HL-60 (cell line): Measurements from ENCODE around the gene FGG.

Experiments
- TF ChIP-seq, protein P1 (sequence below): IDR thresholded peaks from one replicate; pipeline ENCODE4 v1.5.1; 2011; ENCODE audit warnings: low read length, control low read depth, inconsistent platforms; ENCODE audit not compliant: insufficient read depth
- TF ChIP-seq, protein P2 (sequence below): IDR thresholded peaks from 2 replicates; pipeline ENCODE4 v1.6.1; 2012; ENCODE audit warnings: low read depth; ENCODE audit not compliant: insufficient replicate concordance

DNA sequence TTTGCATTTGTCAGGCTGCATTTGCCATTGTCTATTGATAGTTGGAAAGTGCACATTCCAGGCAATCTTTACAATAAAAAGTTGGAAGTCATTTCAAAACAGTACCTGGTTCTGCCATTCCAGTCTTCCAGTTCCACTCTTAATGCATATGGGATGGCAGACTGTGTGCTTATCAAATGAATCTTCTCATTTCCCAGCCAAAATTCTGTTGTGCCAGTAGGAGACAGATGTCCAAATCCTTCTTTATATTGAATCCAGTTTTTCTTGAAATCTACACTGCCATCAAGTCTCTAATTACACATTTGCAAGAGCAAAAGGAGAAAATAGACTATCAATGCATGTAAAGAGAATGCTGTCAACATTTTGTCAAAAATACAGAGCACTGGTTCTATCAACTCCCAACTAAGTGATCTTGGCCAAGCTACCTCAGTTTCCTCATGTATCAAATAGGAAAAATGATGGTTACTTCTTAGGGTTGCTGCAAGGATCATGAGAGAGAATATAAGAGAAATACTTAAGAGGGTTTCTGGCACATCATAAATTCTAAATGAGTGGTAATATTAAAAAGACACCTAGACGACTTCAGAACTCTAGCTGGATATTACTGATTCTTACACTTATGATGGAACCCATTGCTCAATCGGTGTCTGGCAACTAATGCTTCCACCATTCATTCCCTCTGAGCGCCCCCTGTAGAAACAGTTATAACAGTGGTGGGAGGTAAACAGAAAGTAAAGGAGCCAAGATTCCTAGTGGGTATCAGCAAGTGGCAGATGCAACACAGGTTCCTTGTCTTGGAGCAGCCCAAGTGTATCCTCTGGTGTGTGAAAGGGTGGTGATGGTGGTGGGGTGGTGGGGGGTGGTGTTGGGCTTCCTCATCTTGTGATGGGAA, 3.8 kb downstream of the FGG start:
- TF ChIP-seq, protein P1, sequence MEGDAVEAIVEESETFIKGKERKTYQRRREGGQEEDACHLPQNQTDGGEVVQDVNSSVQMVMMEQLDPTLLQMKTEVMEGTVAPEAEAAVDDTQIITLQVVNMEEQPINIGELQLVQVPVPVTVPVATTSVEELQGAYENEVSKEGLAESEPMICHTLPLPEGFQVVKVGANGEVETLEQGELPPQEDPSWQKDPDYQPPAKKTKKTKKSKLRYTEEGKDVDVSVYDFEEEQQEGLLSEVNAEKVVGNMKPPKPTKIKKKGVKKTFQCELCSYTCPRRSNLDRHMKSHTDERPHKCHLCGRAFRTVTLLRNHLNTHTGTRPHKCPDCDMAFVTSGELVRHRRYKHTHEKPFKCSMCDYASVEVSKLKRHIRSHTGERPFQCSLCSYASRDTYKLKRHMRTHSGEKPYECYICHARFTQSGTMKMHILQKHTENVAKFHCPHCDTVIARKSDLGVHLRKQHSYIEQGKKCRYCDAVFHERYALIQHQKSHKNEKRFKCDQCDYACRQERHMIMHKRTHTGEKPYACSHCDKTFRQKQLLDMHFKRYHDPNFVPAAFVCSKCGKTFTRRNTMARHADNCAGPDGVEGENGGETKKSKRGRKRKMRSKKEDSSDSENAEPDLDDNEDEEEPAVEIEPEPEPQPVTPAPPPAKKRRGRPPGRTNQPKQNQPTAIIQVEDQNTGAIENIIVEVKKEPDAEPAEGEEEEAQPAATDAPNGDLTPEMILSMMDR = no peak
- TF ChIP-seq, protein P2, sequence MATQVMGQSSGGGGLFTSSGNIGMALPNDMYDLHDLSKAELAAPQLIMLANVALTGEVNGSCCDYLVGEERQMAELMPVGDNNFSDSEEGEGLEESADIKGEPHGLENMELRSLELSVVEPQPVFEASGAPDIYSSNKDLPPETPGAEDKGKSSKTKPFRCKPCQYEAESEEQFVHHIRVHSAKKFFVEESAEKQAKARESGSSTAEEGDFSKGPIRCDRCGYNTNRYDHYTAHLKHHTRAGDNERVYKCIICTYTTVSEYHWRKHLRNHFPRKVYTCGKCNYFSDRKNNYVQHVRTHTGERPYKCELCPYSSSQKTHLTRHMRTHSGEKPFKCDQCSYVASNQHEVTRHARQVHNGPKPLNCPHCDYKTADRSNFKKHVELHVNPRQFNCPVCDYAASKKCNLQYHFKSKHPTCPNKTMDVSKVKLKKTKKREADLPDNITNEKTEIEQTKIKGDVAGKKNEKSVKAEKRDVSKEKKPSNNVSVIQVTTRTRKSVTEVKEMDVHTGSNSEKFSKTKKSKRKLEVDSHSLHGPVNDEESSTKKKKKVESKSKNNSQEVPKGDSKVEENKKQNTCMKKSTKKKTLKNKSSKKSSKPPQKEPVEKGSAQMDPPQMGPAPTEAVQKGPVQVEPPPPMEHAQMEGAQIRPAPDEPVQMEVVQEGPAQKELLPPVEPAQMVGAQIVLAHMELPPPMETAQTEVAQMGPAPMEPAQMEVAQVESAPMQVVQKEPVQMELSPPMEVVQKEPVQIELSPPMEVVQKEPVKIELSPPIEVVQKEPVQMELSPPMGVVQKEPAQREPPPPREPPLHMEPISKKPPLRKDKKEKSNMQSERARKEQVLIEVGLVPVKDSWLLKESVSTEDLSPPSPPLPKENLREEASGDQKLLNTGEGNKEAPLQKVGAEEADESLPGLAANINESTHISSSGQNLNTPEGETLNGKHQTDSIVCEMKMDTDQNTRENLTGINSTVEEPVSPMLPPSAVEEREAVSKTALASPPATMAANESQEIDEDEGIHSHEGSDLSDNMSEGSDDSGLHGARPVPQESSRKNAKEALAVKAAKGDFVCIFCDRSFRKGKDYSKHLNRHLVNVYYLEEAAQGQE = no peak
